Stomach (tissue), 9 donors: ENCODE measurements around the gene PXYLP1. TPM values are rescaled to one million over a fixed set of nuclear protein-coding genes. Genes with fewer than 3 reads are reported as not detected.
"Not testable (repeated sequence)": the region's sequence is repeated elsewhere in the genome, so short reads cannot be mapped to it uniquely, and the experiment has no call there.

Experiments
- DNase-seq, 2 donors: peaks; one replicate each; pipeline versions ENCODE4 v3.0.0 to v3.0.0-alpha.2; 2013 to 2019
- H3K27ac ChIP-seq, 5 donors: fragments of 200-600 bp in 4 of 5; sonication (generic) in 4 of 5; one replicate each; pipeline ENCODE4 v1.5.1; 2013 to 2019; ENCODE audit warnings: mild to moderate bottlenecking in 1 of 5, moderate library complexity in 1 of 5
- H3K27me3 ChIP-seq, 3 donors: fragments of 200-600 bp; sonication (generic); one replicate each; pipeline ENCODE4 v1.5.1; 2017 to 2019; ENCODE audit warnings: mixed run types in 1 of 3
- H3K36me3 ChIP-seq, 4 donors: fragments of 200-600 bp; sonication (generic); 1 replicate in 3 of 4; 2 replicates in 1 of 4; pipeline ENCODE4 v1.5.1; 2016 to 2019
- H3K4me1 ChIP-seq, 4 donors: fragments of 200-600 bp; sonication (generic); one replicate each; pipeline ENCODE4 v1.5.1; 2016 to 2019
- H3K4me3 ChIP-seq, 4 donors: fragments of 200-600 bp; sonication (generic) in 3 of 4; one replicate each; pipeline ENCODE4 v1.5.1; 2016 to 2019; ENCODE audit warnings: mild to moderate bottlenecking in 1 of 4
- H3K9me3 ChIP-seq, 4 donors: fragments of 200-600 bp; sonication (generic); one replicate each; pipeline ENCODE4 v1.5.1; 2016 to 2019
- CTCF ChIP-seq, 7 experiments: fragments of 450-650 bp in 4 of 7; fragments of 200-600 bp in 3 of 7; sonication (generic) in 3 of 7; IDR thresholded peaks; one replicate each; pipeline ENCODE4 v1.5.1; 2016 to 2019; ENCODE audit warnings: antibody characterized with exemption in 7 of 7, control low read depth in 2 of 7, mild to moderate bottlenecking in 1 of 7
- EP300 ChIP-seq: sonication (generic); formaldehyde crosslinking; IDR thresholded peaks from one replicate; pipeline ENCODE4 v1.6.1; 2017; ENCODE audit warnings: antibody characterized with exemption
- POLR2A ChIP-seq, 4 donors: fragments of 450-650 bp; IDR thresholded peaks; one replicate each; pipeline ENCODE4 v1.6.1; 2016; ENCODE audit warnings: antibody characterized with exemption in 4 of 4, control low read depth in 2 of 4, mild to moderate bottlenecking in 1 of 4, moderate library complexity in 1 of 4
- POLR2AphosphoS5 ChIP-seq, 3 donors: sonication (generic); formaldehyde crosslinking; IDR thresholded peaks; one replicate each; pipeline ENCODE4 v1.6.1; 2016; ENCODE audit warnings: antibody characterized with exemption in 3 of 3
- WGBS, 5 donors: extraction: QIAGEN DNeasy Blood & Tissue Kit in 3 of 5; methylation state at CpG; one replicate each; pipeline versions ENCODE4 v1.1.5 to v1.1.7; 2013 to 2018; 5-methylcytosine and 5-hydroxymethylcytosine counted together
- intact Hi-C: fragments of 100-400 bp; cut with DNase I; formaldehyde crosslinking; loops from one replicate; pipeline ENCODE4 v1.15.1; 2023; ENCODE audit warnings: low total_unique reads
- polyA plus RNA-seq, 3 donors: library from polyadenylated mRNA; stranded (reverse); fragments of 200-250 nt; gene quantifications; one replicate each; pipeline ENCODE4 v1.2.3, GENCODE V29; 2013
- total RNA-seq, 5 donors: library from RNA; depleted of rRNA; stranded (reverse); fragments of >200 nt; gene quantifications; one replicate each; pipeline versions ENCODE4 v1.1.0 to v1.2.3, GENCODE V29; 2014 to 2016
- donor health status: healthy with polysubstance abuse.
- donor health status: Bipolar disorder and iron deficiency.
- donor health status: healthy.

PXYLP1 gene
- total and polyA plus RNA-seq, 8 donors, result 0.58 to 24.8 (median 3.8) TPM

DNA sequence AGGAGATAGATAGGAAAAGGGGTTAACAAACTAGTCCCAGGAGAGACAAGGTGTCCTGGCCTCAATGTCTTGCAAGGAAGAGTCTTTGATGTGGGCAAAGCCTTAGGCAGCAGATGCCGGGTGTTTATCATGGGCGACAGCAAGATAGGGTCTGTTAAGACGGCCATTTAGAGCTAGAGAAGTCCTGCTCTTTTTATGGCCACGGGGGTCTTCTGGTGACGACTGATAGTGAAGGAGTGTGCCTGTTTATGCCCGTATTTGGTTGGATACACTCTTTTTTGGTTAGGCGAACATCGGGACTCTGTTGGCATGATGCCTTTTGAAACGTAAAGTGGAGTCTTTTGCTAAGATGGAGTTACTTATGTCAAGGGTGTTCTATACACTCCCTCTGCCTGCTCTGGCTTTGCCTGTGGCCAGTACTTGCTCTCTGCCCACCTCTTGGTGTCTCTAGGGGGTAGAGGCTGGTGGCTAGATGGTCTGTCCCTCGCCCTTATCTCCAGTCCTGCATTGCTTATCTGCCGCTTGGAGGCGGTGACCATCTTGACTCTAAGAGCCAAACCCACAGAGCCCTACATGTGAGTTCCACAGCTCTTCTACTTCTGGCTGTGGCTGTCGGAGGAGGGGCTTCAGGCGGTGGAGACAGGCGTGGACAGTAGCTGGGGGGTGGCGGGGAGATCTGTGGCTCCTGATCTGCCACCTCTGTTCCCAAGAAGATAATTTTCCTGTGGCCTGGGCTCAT lies 80.9 kb downstream of the PXYLP1 start:
- no peaks in the 10 kb centered on the region for H3K27me3 ChIP-seq
- intact Hi-C loops, result no loop called here
- H3K9me3 ChIP-seq, result no peaks in the 10 kb centered on the region
- TF ChIP-seq POLR2A (IDR thresholded peaks at IDR 0.05), result no peak
- TF ChIP-seq EP300, result no peak
- TF ChIP-seq CTCF (IDR thresholded peaks at IDR 0.05), result no peak
- TF ChIP-seq POLR2AphosphoS5 (IDR thresholded peaks at IDR 0.05), result no peak
- peak overlapping the region in 4 of 5 donors; percentile 78 to 89 (median 84) for H3K27ac ChIP-seq
- no peak for DNase-seq
- 84 to 90% (median 87%) methylated on average over 16 of the region's 16 CpGs for WGBS, 5 donors
- H3K4me1 ChIP-seq, result peaks cover 11 to 18% (median 16%) of the 10 kb centered on the region in 4 donors
- no peaks in the 10 kb centered on the region for H3K36me3 ChIP-seq
- peak overlapping the region; percentile 52 to 72 (median 63) for H3K4me3 ChIP-seq

GRCh38 chr3:141313093-141313683 lies 81.6 kb downstream of the PXYLP1 start:
- WGBS, 5 donors, result 92 to 97% (median 96%) methylated on average over 10 of the region's 10 CpGs
- H3K9me3 ChIP-seq, result no peaks in the 10 kb centered on the region
- no peaks in the 10 kb centered on the region for H3K36me3 ChIP-seq
- H3K27ac ChIP-seq, result no peak overlapping the region
- intact Hi-C loops, result no loop called here
- peaks cover 11 to 18% (median 16%) of the 10 kb centered on the region in 4 donors for H3K4me1 ChIP-seq
- H3K27me3 ChIP-seq, result no peaks in the 10 kb centered on the region
- no peak overlapping the region for H3K4me3 ChIP-seq
- no peak for DNase-seq
- TF ChIP-seq CTCF (IDR thresholded peaks at IDR 0.05), result no peak
- no peak for TF ChIP-seq EP300
- TF ChIP-seq POLR2A (IDR thresholded peaks at IDR 0.05), result no peak
- TF ChIP-seq POLR2AphosphoS5 (IDR thresholded peaks at IDR 0.05), result no peak

- DNase-seq, H3K9me3 ChIP-seq, intact Hi-C loops, H3K27ac ChIP-seq, H3K36me3 ChIP-seq, H3K27me3 ChIP-seq, H3K4me3 ChIP-seq: not testable (repeated sequence)
- H3K4me1 ChIP-seq, result peaks cover 11 to 18% (median 16%) of the 10 kb centered on the region in 4 donors
- 82 to 96% (median 90%) methylated on average over 4 of the region's 4 CpGs for WGBS, 5 donors
These were observed 82.8 kb downstream of the PXYLP1 start for GRCh38 chr3:141314415-141314814.

DNA sequence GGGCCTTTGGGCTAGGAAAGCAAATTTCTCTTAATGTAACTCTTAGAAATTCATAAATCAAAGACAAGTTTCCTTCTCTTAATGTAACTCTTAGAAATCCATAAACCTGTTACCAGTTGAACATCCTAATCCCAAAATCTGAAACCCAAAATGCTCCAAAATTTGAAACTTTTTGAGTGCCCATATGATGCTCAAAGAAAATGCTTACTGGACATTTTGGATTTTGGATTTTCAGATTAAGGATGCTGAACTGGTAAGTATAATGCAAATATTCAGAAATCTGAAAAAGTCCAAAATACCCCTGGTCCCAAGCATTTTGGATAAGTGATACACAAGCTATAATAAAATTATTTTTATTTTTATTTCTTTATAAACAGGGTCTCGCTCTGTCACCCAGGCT lies 85.2 kb downstream of the PXYLP1 start:
- intact Hi-C loops, result no loop called here
- 88 to 97% (median 95%) methylated on average over 1 of the region's 1 CpG for WGBS, 5 donors
- H3K4me3 ChIP-seq, result no peak overlapping the region

More for the DNA sequence above, 85.2 kb downstream of the PXYLP1 start:
- H3K36me3 ChIP-seq, result no peaks in the 10 kb centered on the region
- peaks cover 7 to 11% (median 9%) of the 10 kb centered on the region in 4 donors for H3K4me1 ChIP-seq
- no peak overlapping the region for H3K27ac ChIP-seq
- DNase-seq, result no peak
- H3K9me3 ChIP-seq, result no peaks in the 10 kb centered on the region
- TF ChIP-seq CTCF (IDR thresholded peaks at IDR 0.05), result no peak
- no peak for TF ChIP-seq POLR2AphosphoS5 (IDR thresholded peaks at IDR 0.05)
- no peak for TF ChIP-seq POLR2A (IDR thresholded peaks at IDR 0.05)
- TF ChIP-seq EP300, result no peak
- H3K27me3 ChIP-seq, result no peaks in the 10 kb centered on the region
